Spinal cord (tissue), 10 donors: ENCODE results near the gene KCTD3. TPM values are rescaled to one million over a fixed set of nuclear protein-coding genes. Genes with fewer than 3 reads are reported as not detected.

Experiments
- DNase-seq, 6 donors: peaks; one replicate each; pipeline versions ENCODE4 v3.0.0 to v3.0.0-alpha.2; 2013 to 2015; ENCODE audit warnings: low spot score in 6 of 6, low read depth in 4 of 6
- H3K27ac ChIP-seq: one replicate; pipeline ENCODE4 v1.5.1; 2013; ENCODE audit warnings: low read depth, low read length, control low read depth
- H3K27me3 ChIP-seq: one replicate; pipeline ENCODE4 v1.6.1; 2013; ENCODE audit warnings: low read length; ENCODE audit not compliant: control insufficient read depth, insufficient read depth
- H3K36me3 ChIP-seq: one replicate; pipeline ENCODE4 v1.6.1; 2013; ENCODE audit warnings: low read length; ENCODE audit not compliant: control insufficient read depth, insufficient read depth
- H3K4me1 ChIP-seq: one replicate; pipeline ENCODE4 v1.6.1; 2013; ENCODE audit warnings: low read length; ENCODE audit not compliant: control insufficient read depth, insufficient read depth
- H3K4me3 ChIP-seq: one replicate; pipeline ENCODE4 v1.5.1; 2013; ENCODE audit warnings: low read depth, low read length, control low read depth
- H3K9me3 ChIP-seq: one replicate; pipeline ENCODE4 v1.6.1; 2013; ENCODE audit warnings: low read length; ENCODE audit not compliant: control insufficient read depth, insufficient read depth
- WGBS: methylation state at CpG from one replicate; pipeline ENCODE4 v1.1.5; 2013; ENCODE audit warnings: missing lambda C conversion rate; ENCODE audit not compliant: insufficient coverage; 5-methylcytosine and 5-hydroxymethylcytosine counted together
- polyA plus RNA-seq, 2 donors: library from polyadenylated mRNA; unstranded; fragments of 120-200 nt; gene quantifications; one replicate each; pipeline ENCODE4 v1.2.1, GENCODE V29; 2013; ENCODE audit not compliant: insufficient read length in 2 of 2
- small RNA-seq: library from RNA; depleted of rRNA; stranded (forward); fragments of <200 nt; gene quantifications from one replicate; pipeline ENCODE3, GENCODE V24; 2014; ENCODE audit warnings: low replicate concordance
- total RNA-seq, 2 donors: library from RNA; depleted of rRNA in 1 of 2; stranded (reverse); fragments of 120-200 nt in 1 of 2; fragments of >200 nt in 1 of 2; gene quantifications; one replicate each; pipeline versions ENCODE4 v1.2.3 to v1.2.4, GENCODE V29; 2013 to 2014
- donor health status: healthy.

The KCTD3 gene
- total and polyA plus RNA-seq, 4 donors: 56.0 to 85.5 (median 70.5) TPM

DNA sequence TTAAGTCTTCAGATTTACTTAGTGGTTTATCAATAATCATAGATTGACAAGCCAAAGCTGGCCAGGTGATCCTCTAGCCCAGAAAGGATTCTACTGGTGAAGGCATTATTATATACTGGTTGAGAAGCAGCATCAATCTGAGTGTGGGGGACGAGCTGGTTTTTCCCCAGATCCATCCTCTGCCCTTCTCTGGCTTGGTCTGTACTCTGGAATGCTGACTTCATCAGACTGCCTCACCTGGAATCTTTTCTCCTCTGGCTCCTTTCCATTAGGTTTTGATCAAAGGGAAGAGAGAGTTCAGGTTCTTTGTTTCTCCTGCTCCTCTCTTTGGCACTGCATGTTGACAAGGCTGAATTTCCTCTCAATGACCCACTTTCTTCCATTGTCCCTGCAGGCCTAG lies 93.9 kb downstream of the KCTD3 start:
- WGBS: 80% methylated on average over 1 of the region's 1 CpG
- no peak for DNase-seq
- no peak overlapping the region for H3K27ac ChIP-seq
- no peak overlapping the region for H3K4me3 ChIP-seq
- H3K9me3 ChIP-seq: no peaks in the 10 kb centered on the region
- H3K36me3 ChIP-seq: no peaks in the 10 kb centered on the region
- no peaks in the 10 kb centered on the region for H3K27me3 ChIP-seq
- H3K4me1 ChIP-seq: no peaks in the 10 kb centered on the region

- Histone ChIP-seq H3K27me3 (no peaks in the 10 kb centered on the region), H3K27ac (no peak overlapping the region), H3K36me3 (no peaks in the 10 kb centered on the region), H3K4me1 (no peaks in the 10 kb centered on the region), H3K9me3 (no peaks in the 10 kb centered on the region), H3K4me3 (no peak overlapping the region)
- DNase-seq: no peak
- WGBS: 72% methylated on average over 2 of the region's 4 CpGs
Observed at GRCh38 chr1:215665215-215665614, 98.1 kb downstream of the KCTD3 start.

- H3K27ac ChIP-seq: no peak overlapping the region
- no peaks in the 10 kb centered on the region for H3K36me3 ChIP-seq
- no peaks in the 10 kb centered on the region for H3K9me3 ChIP-seq
- no peaks in the 10 kb centered on the region for H3K4me1 ChIP-seq
- no peak overlapping the region for H3K4me3 ChIP-seq
- no peaks in the 10 kb centered on the region for H3K27me3 ChIP-seq
- 60% methylated on average over 1 of the region's 2 CpGs for WGBS
- DNase-seq: no peak
Observed at GRCh38 chr1:215667761-215668160, 100.7 kb downstream of the KCTD3 start.

DNA sequence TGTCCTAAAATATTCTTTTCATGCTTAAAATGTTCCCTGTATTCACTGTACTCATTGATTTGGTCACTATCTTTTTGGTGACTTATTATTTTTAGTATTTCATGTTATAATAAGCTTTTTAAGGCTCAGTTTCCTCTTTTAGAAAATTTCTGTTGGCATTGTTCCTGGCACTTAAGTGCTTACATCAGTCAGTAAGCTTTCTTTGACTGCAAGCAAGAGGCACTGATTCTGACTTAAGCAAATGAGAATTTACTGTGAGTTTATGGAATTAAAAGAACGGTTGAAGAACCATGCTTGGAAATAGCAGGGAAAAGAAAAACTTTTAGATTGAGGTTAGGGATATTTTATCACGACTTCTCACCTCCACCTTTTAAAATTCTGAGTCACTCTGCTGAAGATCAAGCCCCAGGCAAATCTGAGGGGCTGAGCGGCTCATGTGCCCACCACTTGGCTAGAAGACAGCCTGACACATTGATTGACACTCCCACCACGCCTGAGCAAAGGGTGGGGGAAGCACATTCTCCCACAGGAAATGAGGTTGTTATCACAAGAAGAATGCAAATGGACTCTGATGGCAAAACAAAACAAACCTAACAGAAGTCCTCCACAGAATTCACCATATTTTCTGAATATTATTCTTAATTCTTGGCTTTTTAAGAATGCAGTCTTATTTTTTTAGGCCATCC lies 102.8 kb downstream of the KCTD3 start:
- no peak for DNase-seq
- H3K27me3 ChIP-seq: no peaks in the 10 kb centered on the region
- no peak overlapping the region for H3K27ac ChIP-seq
- H3K36me3 ChIP-seq: no peaks in the 10 kb centered on the region
- WGBS: no CpG with 5 or more reads among the region's 4 CpGs
- no peak overlapping the region for H3K4me3 ChIP-seq
- no peaks in the 10 kb centered on the region for H3K4me1 ChIP-seq
- H3K9me3 ChIP-seq: no peaks in the 10 kb centered on the region

Small RNA genes lying within 50 kb of the gene (small RNA-seq; reads per million reads assigned to genes)
- gene RF00108: 8.6 reads per million, percentile 96 among the genes with 10 or more reads in this experiment
